HepG2 (cell line): ENCODE measurements around the gene NRAP. TPM values are rescaled to one million over a fixed set of nuclear protein-coding genes. Genes with fewer than 3 reads are reported as not detected.

ENCODE experiments used
- EP300 ChIP-seq, 3 experiments: sonication (generic) in 1 of 3; formaldehyde crosslinking in 1 of 3; IDR thresholded peaks; 2 replicates each; pipeline versions ENCODE4 v1.5.1 to v1.6.1; 2011 to 2020; ENCODE audit warnings: low read depth in 2 of 3, low read length in 2 of 3, borderline replicate concordance in 1 of 3, improper control_type of control experiment in 1 of 3, mild to moderate bottlenecking in 1 of 3, missing genetic modification reagents in 1 of 3, moderate library complexity in 1 of 3
- HMG20B ChIP-seq: conservative IDR thresholded peaks from 2 replicates; pipeline ENCODE4 v1.6.1; 2016; ENCODE audit warnings: missing genetic modification reagents, missing compliant biosample characterization
- HNF4G ChIP-seq, 2 experiments: sonication (generic) in 1 of 2; formaldehyde crosslinking in 1 of 2; IDR thresholded peaks; 2 replicates each; pipeline versions ENCODE4 v1.4.0 to v1.6.1; 2011 to 2020; ENCODE audit warnings: borderline replicate concordance in 2 of 2, low read depth in 2 of 2, mild to moderate bottlenecking in 2 of 2, low read length in 1 of 2, missing genetic modification reagents in 1 of 2, moderate library complexity in 1 of 2
- MXI1 ChIP-seq: IDR thresholded peaks from 3 replicates; pipeline ENCODE4 v1.6.1; 2012; ENCODE audit warnings: low read depth, low read length, inconsistent platforms, borderline replicate concordance
- PAWR ChIP-seq: sonication (generic); formaldehyde crosslinking; IDR thresholded peaks from 2 replicates; pipeline ENCODE4 v1.4.0; 2020; ENCODE audit warnings: missing genetic modification reagents, mild to moderate bottlenecking, borderline replicate concordance
- PBX2 ChIP-seq: IDR thresholded peaks from 2 replicates; pipeline ENCODE4 v1.6.1; 2016; ENCODE audit warnings: control low read depth
- TFAP4 ChIP-seq: sonication (generic); IDR thresholded peaks from 2 replicates; pipeline ENCODE4 v1.6.1; 2016; ENCODE audit warnings: low read depth, borderline replicate concordance
- ZFP36L2 ChIP-seq: sonication (generic); formaldehyde crosslinking; IDR thresholded peaks from 2 replicates; pipeline ENCODE4 v1.4.0; 2020; ENCODE audit warnings: missing genetic modification reagents
- ZFP90 ChIP-seq: sonication (generic); formaldehyde crosslinking; IDR thresholded peaks from 2 replicates; pipeline ENCODE4 v1.8.0; 2022; ENCODE audit warnings: missing genetic modification reagents, mild to moderate bottlenecking, inconsistent platforms, borderline replicate concordance
- ZNF124 ChIP-seq: sonication (generic); formaldehyde crosslinking; IDR thresholded peaks from 2 replicates; pipeline ENCODE4 v1.4.0; 2020; ENCODE audit warnings: missing genetic modification reagents
- ZNF460 ChIP-seq: sonication (generic); formaldehyde crosslinking; IDR thresholded peaks from 2 replicates; pipeline ENCODE4 v1.5.1; 2020; ENCODE audit warnings: missing genetic modification reagents, mild to moderate bottlenecking, borderline replicate concordance
- ZNF503 ChIP-seq: sonication (generic); formaldehyde crosslinking; IDR thresholded peaks from 2 replicates; pipeline ENCODE4 v1.4.0; 2020; ENCODE audit warnings: missing genetic modification reagents
- ZNF546 ChIP-seq: sonication (generic); formaldehyde crosslinking; conservative IDR thresholded peaks from 2 replicates; pipeline ENCODE4 v1.8.1; 2023; ENCODE audit warnings: mild to moderate bottlenecking, missing genetic modification reagents
- ZNF557 ChIP-seq: sonication (generic); formaldehyde crosslinking; IDR thresholded peaks from 2 replicates; pipeline ENCODE4 v1.4.0; 2020; ENCODE audit warnings: missing genetic modification reagents
- ZNF614 ChIP-seq: IDR thresholded peaks from 2 replicates; pipeline ENCODE4 v1.6.1; 2018; ENCODE audit warnings: missing biosample characterization, missing genetic modification reagents, inconsistent platforms, borderline replicate concordance
- ZNF644 ChIP-seq: IDR thresholded peaks from 2 replicates; pipeline ENCODE4 v1.6.1; 2016; ENCODE audit warnings: low read depth
- ZNF670 ChIP-seq: sonication (generic); formaldehyde crosslinking; IDR thresholded peaks from 2 replicates; pipeline ENCODE4 v1.8.0; 2022; ENCODE audit warnings: mild to moderate bottlenecking, missing genetic modification reagents, borderline replicate concordance
- ZNF775 ChIP-seq: sonication (generic); formaldehyde crosslinking; IDR thresholded peaks from 2 replicates; pipeline ENCODE4 v1.4.0; 2020; ENCODE audit warnings: missing genetic modification reagents, mild to moderate bottlenecking, moderate library complexity, borderline replicate concordance
- ZSCAN29 ChIP-seq: sonication (generic); formaldehyde crosslinking; conservative IDR thresholded peaks from 2 replicates; pipeline ENCODE4 v1.4.0; 2020; ENCODE audit warnings: mild to moderate bottlenecking, missing genetic modification reagents
- polyA plus RNA-seq, 8 experiments: library from polyadenylated mRNA; depleted of rRNA in 3 of 8; stranded (reverse) in 7 of 8; unstranded in 1 of 8; fragments of >200 nt; fragmentation: Illumina TruSeq in 4 of 8; extraction: Trizol in 4 of 8; gene quantifications; 2 replicates each; pipeline versions ENCODE4 v1.2.1 to v1.2.3, GENCODE V29; 2011 to 2016; ENCODE audit warnings: low read depth in 4 of 8, missing spikeins in 1 of 8, mixed read lengths in 1 of 8; ENCODE audit not compliant: insufficient read depth in 1 of 8
- total RNA-seq, 5 experiments: library from RNA; depleted of rRNA; stranded (reverse); fragments of >200 nt; fragmentation: Illumina TruSeq; extraction: Trizol; gene quantifications; 2 replicates each; pipeline ENCODE4 v1.2.3, GENCODE V29; 2016; ENCODE audit warnings: low read depth in 1 of 5

Gene NRAP
- total and polyA plus RNA-seq, 2 of the 13 experiments (the other 11 are each of a cell fraction or from before 2014, with no cell fraction given): not detected

- TF ChIP-seq ZFP90 (0 out of 2 replicates have a peak, but pooled peaks have one; percentile 25), ZNF775 (CRISPR knock-in tag) (no peak), HNF4G (IDR thresholded peaks at IDR 0.05; ENCODE audit: borderline replicate concordance, low read depth, low read length) (peak; percentile 60; the same call in 1 of the 2 replicates), HNF4G (CRISPR knock-in tag; IDR thresholded peaks at IDR 0.05; ENCODE audit: borderline replicate concordance, low read depth) (no peak), TFAP4 (peak; percentile 80; the same call in 1 of the 2 replicates), ZNF460 (CRISPR knock-in tag) (no peak), ZNF557 (CRISPR knock-in tag) (no peak), ZSCAN29 (CRISPR knock-in tag) (0 out of 2 replicates have a peak, but pooled peaks have one; percentile 42), ZNF503 (CRISPR knock-in tag) (no peak), ZNF614 (CRISPR knock-in tag) (0 out of 2 replicates have a peak, but pooled peaks have one; percentile 46), ZNF546 (no peak), ZNF670 (CRISPR knock-in tag) (0 out of 2 replicates have a peak, but pooled peaks have one; percentile 28), ZNF644 (0 out of 2 replicates have a peak, but pooled peaks have one; percentile 31), ZFP36L2 (CRISPR knock-in tag) (no peak), HMG20B (CRISPR knock-in tag) (0 out of 2 replicates have a peak, but pooled peaks have one; percentile 45), MXI1 (no peak), PAWR (CRISPR knock-in tag) (no peak), PBX2 (CRISPR knock-in tag) (peak; percentile 39; the same call in 1 of the 2 replicates), EP300 (IDR thresholded peaks at IDR 0.05; ENCODE audit: low read depth in 2 of 2, low read length in 2 of 2) (peak in 1 of 2 experiments; percentile 67; a peak in 1 of 4 replicates), EP300 (CRISPR knock-in tag; IDR thresholded peaks at IDR 0.05; ENCODE audit: borderline replicate concordance) (no peak), ZNF124 (CRISPR knock-in tag) (peak; percentile 57; the same call in 1 of the 2 replicates)
Observed at GRCh38 chr10:113540845-113541548, 122.8 kb downstream of the NRAP start (continued).
